Glutamatergic neuron (in vitro differentiated cells): ENCODE measurements around the gene CCDC178. TPM values are rescaled to one million over a fixed set of nuclear protein-coding genes. Genes with fewer than 3 reads are reported as not detected.

Source experiments
- DNase-seq: peaks from one replicate; pipeline ENCODE4 v3.0.0; 2022
- H3K27ac Mint-ChIP-seq: one replicate; pipeline ENCODE4 v1.8.0; 2020; ENCODE audit warnings: mild to moderate bottlenecking, mixed read lengths, inconsistent platforms; ENCODE audit not compliant: unreplicated experiment
- H3K27me3 Mint-ChIP-seq: one replicate; pipeline ENCODE4 v1.8.0; 2020; ENCODE audit warnings: mild to moderate bottlenecking, moderate library complexity, mixed read lengths, inconsistent platforms; ENCODE audit not compliant: unreplicated experiment
- H3K36me3 Mint-ChIP-seq: one replicate; pipeline ENCODE4 v1.8.0; 2020; ENCODE audit warnings: mild to moderate bottlenecking, mixed read lengths, inconsistent platforms; ENCODE audit not compliant: unreplicated experiment
- H3K4me1 Mint-ChIP-seq: one replicate; pipeline ENCODE4 v1.8.0; 2020; ENCODE audit warnings: mild to moderate bottlenecking, low read depth, mixed read lengths, inconsistent platforms; ENCODE audit not compliant: unreplicated experiment
- H3K4me3 Mint-ChIP-seq: one replicate; pipeline ENCODE4 v1.8.0; 2020; ENCODE audit warnings: mild to moderate bottlenecking, mixed read lengths, inconsistent platforms; ENCODE audit not compliant: unreplicated experiment
- H3K9me3 Mint-ChIP-seq: one replicate; pipeline ENCODE4 v1.8.0; 2020; ENCODE audit warnings: mild to moderate bottlenecking, moderate library complexity, mixed read lengths, inconsistent platforms; ENCODE audit not compliant: unreplicated experiment
- total RNA-seq: library from RNA; stranded (reverse); fragmentation: NEBNext Ultra II Directional; extraction: Animal tissue kit (Norgen Biotek cat#: 25700); gene quantifications from one replicate; pipeline ENCODE4 v1.2.1, GENCODE V29; 2021; ENCODE audit not compliant: unreplicated experiment
- TF ChIP-seq, protein P1 (sequence below): fragments of 200-600 bp; sonication (generic); IDR thresholded peaks from one replicate; pipeline ENCODE4 v1.5.0; 2021; ENCODE audit not compliant: partially characterized antibody, unreplicated experiment

Gene CCDC178
- total RNA-seq, 1 donor from 2014 or later: not detected

DNA sequence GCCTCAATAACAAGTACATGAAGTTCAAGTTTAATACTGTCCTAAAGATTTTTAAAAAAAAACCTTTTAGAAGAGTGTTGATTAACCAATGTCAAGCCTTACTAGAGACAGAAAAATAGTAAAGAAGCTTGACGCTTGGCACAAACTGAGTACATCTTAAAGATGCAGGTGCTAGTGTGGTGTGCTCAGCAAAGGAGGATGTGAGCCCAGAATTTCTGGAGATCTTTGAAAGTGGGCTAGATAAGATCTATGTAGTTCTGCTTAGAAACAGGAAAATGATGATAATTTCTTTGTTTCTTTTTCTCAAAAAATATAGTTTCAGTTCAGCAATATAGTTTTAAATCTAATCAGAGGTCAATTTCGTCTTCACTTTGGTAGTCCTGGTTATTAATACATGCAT lies 549.4 kb downstream of the CCDC178 start:
- Mint-ChIP-seq H3K4me3 (no peak overlapping the region), H3K27ac (no peak overlapping the region), H3K9me3 (peaks cover 2% of the 10 kb centered on the region), H3K36me3 (no peaks in the 10 kb centered on the region), H3K27me3 (no peaks in the 10 kb centered on the region), H3K4me1 (peaks cover 10% of the 10 kb centered on the region)
- no peak for DNase-seq
- TF ChIP-seq, protein P1, sequence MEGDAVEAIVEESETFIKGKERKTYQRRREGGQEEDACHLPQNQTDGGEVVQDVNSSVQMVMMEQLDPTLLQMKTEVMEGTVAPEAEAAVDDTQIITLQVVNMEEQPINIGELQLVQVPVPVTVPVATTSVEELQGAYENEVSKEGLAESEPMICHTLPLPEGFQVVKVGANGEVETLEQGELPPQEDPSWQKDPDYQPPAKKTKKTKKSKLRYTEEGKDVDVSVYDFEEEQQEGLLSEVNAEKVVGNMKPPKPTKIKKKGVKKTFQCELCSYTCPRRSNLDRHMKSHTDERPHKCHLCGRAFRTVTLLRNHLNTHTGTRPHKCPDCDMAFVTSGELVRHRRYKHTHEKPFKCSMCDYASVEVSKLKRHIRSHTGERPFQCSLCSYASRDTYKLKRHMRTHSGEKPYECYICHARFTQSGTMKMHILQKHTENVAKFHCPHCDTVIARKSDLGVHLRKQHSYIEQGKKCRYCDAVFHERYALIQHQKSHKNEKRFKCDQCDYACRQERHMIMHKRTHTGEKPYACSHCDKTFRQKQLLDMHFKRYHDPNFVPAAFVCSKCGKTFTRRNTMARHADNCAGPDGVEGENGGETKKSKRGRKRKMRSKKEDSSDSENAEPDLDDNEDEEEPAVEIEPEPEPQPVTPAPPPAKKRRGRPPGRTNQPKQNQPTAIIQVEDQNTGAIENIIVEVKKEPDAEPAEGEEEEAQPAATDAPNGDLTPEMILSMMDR: no peak

DNA sequence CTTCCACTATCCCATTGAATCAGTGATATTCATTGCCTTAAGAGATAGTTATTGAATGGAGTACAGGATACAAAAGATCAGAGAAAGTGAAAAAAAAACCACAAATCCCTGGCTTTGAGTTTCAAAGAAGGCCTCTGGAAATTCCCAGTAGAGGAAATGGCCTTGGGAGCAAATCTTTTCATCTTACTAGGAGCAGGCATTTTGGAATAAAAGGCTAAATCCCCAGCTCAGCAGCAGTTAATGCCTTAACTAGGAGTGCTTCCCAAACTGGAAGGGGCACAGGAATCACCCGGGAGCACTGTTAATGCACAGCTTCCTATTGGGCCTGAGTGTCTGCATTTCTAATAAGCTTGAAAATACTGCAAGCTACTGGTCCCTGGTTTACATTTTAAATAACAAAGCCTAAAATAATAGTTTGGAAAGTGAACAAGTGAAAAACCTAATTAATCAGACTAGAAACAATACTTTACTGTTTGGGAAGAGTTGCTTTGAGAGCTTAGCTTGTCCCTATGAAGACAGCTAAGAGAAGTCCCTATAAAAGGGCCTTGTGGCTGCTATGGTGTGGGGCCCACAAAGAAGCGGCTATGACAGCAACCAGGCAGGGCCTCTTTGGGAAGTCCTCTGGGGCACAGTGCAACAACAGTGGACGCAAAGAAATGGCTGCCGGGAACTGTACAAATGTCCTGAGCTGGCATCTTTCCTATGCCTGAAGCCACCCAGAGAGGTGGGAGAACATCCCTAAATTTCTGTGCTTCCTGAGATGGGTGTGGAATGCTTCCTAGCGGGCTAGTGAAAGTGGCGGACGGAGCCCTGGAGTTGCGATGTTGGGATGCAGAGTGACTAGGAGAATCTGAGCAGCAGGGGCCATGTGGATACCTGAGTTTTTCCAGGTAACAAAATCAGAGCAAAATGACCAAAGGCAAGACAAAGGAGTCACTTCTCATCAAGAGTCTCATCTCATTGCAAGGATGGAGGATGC lies 550.6 kb downstream of the CCDC178 start:
- Mint-ChIP-seq H3K27ac (no peak overlapping the region), H3K9me3 (peaks cover 2% of the 10 kb centered on the region), H3K4me3 (no peak overlapping the region), H3K27me3 (no peaks in the 10 kb centered on the region), H3K4me1 (peaks cover 10% of the 10 kb centered on the region), H3K36me3 (no peaks in the 10 kb centered on the region)
- TF ChIP-seq, protein P1: no peak
- DNase-seq: no peak

DNA sequence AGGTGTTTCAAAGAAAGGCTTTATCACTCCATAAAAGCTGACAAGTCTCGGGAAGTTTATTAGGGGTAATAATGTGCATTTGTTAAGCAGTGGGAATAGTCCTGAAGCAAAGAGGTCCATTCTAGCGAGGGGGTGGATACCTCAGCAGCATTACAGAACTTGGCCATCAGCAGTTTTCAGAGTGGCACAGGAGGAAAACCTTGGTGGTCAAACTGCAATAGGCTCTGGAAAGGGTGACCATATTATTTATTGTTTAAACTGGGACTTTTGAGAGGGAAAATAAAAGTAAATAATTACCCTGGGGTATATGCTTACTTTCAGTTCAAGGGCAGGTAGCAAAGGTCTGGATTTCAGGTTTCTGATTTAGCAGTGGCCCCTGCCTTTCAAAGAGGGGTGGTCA lies 552.2 kb downstream of the CCDC178 start:
- Mint-ChIP-seq H3K27ac (no peak overlapping the region), H3K27me3 (no peaks in the 10 kb centered on the region), H3K4me1 (peaks cover 10% of the 10 kb centered on the region), H3K9me3 (no peaks in the 10 kb centered on the region), H3K36me3 (no peaks in the 10 kb centered on the region), H3K4me3 (no peak overlapping the region)
- TF ChIP-seq, protein P1: no peak
- no peak for DNase-seq

Other genes starting within 250 kb of the CCDC178 start
- 45.6 TPM for gene ASXL3, start 137.5 kb upstream of the CCDC178 start, total RNA-seq